Measurements from ENCODE around the gene RAP1A.

GRCh38 chr1:111699268-111699667 is 79.7 kb downstream of the RAP1A start:
- TF ChIP-seq EP300 (IDR thresholded peaks at IDR 0.05; ENCODE audit: borderline replicate concordance in 1 of 2, low read depth in 1 of 2, low read length in 1 of 2) = no peak
- TF ChIP-seq RAD21 (IDR thresholded peaks at IDR 0.05; ENCODE audit: low read length) = no peak
- no peak for TF ChIP-seq NFIC (IDR thresholded peaks at IDR 0.05; ENCODE audit: borderline replicate concordance)
- TF ChIP-seq FOXJ3 (CRISPR knock-in tag; IDR thresholded peaks at IDR 0.05) = no peak
- TF ChIP-seq MAX (IDR thresholded peaks at IDR 0.05; ENCODE audit: low read depth) = no peak
- TF ChIP-seq CTCF (IDR thresholded peaks at IDR 0.05) = no peak
- TF ChIP-seq POLR2AphosphoS5 (IDR thresholded peaks at IDR 0.05; ENCODE audit: low read depth, low read length) = no peak
- no peak for TF ChIP-seq ZBTB33 (IDR thresholded peaks at IDR 0.05; ENCODE audit: borderline replicate concordance, low read depth)
